Kidney (tissue), 14 donors: Measurements from ENCODE around the gene RAB11FIP3. TPM values are rescaled to one million over a fixed set of nuclear protein-coding genes. Genes with fewer than 3 reads are reported as not detected.

Experiments used
- DNase-seq, 5 donors: peaks; one replicate each; pipeline ENCODE4 v3.0.0-alpha.2; 2013 to 2020
- FAIRE-seq: peaks from 2 replicates; lab custom pipeline; 2012; peaks lifted over from hg19 to GRCh38; lab: Jason Lieb, UNC
- H3K27ac ChIP-seq, 2 donors: one replicate each; pipeline ENCODE4 v1.7.0; 2013; ENCODE audit warnings: low read depth in 2 of 2, low read length in 2 of 2, inconsistent platforms in 1 of 2
- H3K27me3 ChIP-seq: one replicate; pipeline ENCODE4 v1.7.1; 2013; ENCODE audit warnings: low read length, inconsistent platforms; ENCODE audit not compliant: control insufficient read depth, insufficient read depth
- H3K36me3 ChIP-seq, 3 donors: one replicate each; pipeline versions ENCODE4 v1.7.0 to v1.7.1; 2013; ENCODE audit warnings: low read length in 3 of 3, control low read depth in 1 of 3, inconsistent platforms in 1 of 3; ENCODE audit not compliant: insufficient read depth in 3 of 3, control insufficient read depth in 2 of 3
- H3K4me1 ChIP-seq, 3 donors: one replicate each; pipeline versions ENCODE4 v1.7.0 to v1.7.1; 2013; ENCODE audit warnings: low read length in 3 of 3, inconsistent platforms in 1 of 3, low read depth in 1 of 3; ENCODE audit not compliant: control insufficient read depth in 2 of 3, insufficient read depth in 2 of 3
- H3K4me3 ChIP-seq, 3 donors: one replicate each; pipeline versions ENCODE4 v1.7.0 to v1.8.1; 2013; ENCODE audit warnings: low read length in 3 of 3, control low read depth in 1 of 3, inconsistent platforms in 1 of 3
- H3K9ac ChIP-seq, 3 donors: one replicate each; pipeline versions ENCODE4 v1.7.0 to v1.7.1; 2013; ENCODE audit warnings: low read length in 3 of 3, control low read depth in 1 of 3, inconsistent platforms in 1 of 3
- H3K9me3 ChIP-seq, 3 donors: one replicate each; pipeline versions ENCODE4 v1.7.0 to v1.7.1; 2013; ENCODE audit warnings: low read length in 3 of 3, control low read depth in 1 of 3, inconsistent platforms in 1 of 3; ENCODE audit not compliant: control insufficient read depth in 2 of 3, insufficient read depth in 1 of 3
- CTCF ChIP-seq: IDR thresholded peaks from 3 replicates; pipeline ENCODE4 v1.5.1; 2012; ENCODE audit warnings: mild to moderate bottlenecking, moderate library complexity, borderline replicate concordance; ENCODE audit not compliant: insufficient read depth; ENCODE audit errors: extremely low read depth
- intact Hi-C: fragments of 100-400 bp; cut with DNase I; formaldehyde crosslinking; loops from one replicate; pipeline ENCODE4 v1.11.1; 2022
- polyA plus RNA-seq: library from polyadenylated mRNA; stranded (reverse); fragments of 350-450 nt; fragmentation: Illumina TruSeq; extraction: RNeasy Lipid Tissue Mini Kit (QIAGEN cat#74804); gene quantifications from one replicate; pipeline ENCODE4 v1.2.3, GENCODE V29; 2014; ENCODE audit warnings: low read depth, low replicate concordance; ENCODE audit not compliant: insufficient read depth
- total RNA-seq: library from RNA; stranded (reverse); fragmentation: NEBNext Ultra II Directional; extraction: Animal tissue kit (Norgen Biotek cat#: 25700); gene quantifications from one replicate; pipeline ENCODE4 v1.2.1, GENCODE V29; 2021
- donor health status: control.
- donor health status: control.
- donor health status: control.
- donor health status: control.
- donor health status: control.
- donor health status: DM: yes; HTN: yes; CAD: no.
- donor health status: Normal renal cell carcinoma (clear cell type).

The RAB11FIP3 gene
- total and polyA plus RNA-seq, 2 donors from 2014 or later = 84.9 to 162 TPM

GRCh38 chr16:559021-559380 is 133.6 kb downstream of the RAB11FIP3 start:
- Histone ChIP-seq H3K27ac (peak overlapping the region; percentile 32 to 53), H3K9ac (no peak overlapping the region), H3K4me1 (peaks cover 0 to 21% (median 3%) of the 10 kb centered on the region in 3 donors), H3K4me3 (no peak overlapping the region), H3K36me3 (no peaks in the 10 kb centered on the region), H3K27me3 (peaks cover 8% of the 10 kb centered on the region), H3K9me3 (no peaks in the 10 kb centered on the region)
- FAIRE-seq (no peak), DNase-seq (no peak)
- intact Hi-C loops = no loop called here
- no peak for TF ChIP-seq CTCF

GRCh38 chr16:559411-560203 is 134.2 kb downstream of the RAB11FIP3 start:
- H3K9me3 ChIP-seq = no peaks in the 10 kb centered on the region
- no peak overlapping the region for H3K9ac ChIP-seq
- FAIRE-seq (no peak), DNase-seq (no peak)
- H3K4me3 ChIP-seq = no peak overlapping the region
- no peak for TF ChIP-seq CTCF
- intact Hi-C loops = no loop called here
- peaks cover 0 to 21% (median 3%) of the 10 kb centered on the region in 3 donors for H3K4me1 ChIP-seq
- peaks cover 8% of the 10 kb centered on the region for H3K27me3 ChIP-seq
- H3K36me3 ChIP-seq = no peaks in the 10 kb centered on the region
- H3K27ac ChIP-seq = peak overlapping the region; percentile 32 to 53

DNA sequence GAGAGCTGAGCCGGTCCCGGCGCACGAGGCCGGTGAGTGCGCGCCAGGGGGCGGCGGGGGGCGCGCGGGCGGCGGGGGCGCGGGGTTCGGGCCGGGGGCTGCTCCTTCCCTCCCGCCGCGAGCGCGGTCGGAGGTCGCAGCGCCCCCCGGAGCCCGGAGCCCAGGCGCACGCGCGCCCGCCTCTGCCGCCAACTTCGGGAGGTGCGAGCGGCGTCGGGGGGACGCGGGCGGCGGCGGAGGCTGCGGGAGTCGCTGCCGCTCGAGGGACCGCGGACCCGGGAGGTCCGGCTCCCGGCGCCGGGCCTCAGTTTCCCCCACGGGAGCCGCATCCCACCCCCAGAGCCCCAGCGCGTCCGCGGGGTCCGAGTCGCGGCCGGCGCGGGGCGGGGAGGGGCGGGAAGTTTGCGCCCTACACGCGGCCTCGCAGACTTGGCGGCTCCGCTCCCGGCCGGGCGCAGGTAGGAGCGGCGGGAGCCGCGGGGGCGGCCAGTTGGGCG is 134.8 kb downstream of the RAB11FIP3 start, which contains the start of gene PRR35:
Gene PRR35, plus strand, starts transcription at position 191 of the 497 bp plus-strand sequence. CDS start 2,901 bp downstream, outside the sequence.
- Histone ChIP-seq H3K27ac (peak within 1 kb of the TSS; percentile 32 to 53), H3K4me3 (no peak within 1 kb of the TSS), H3K36me3 (no peaks in the 10 kb centered on the region), H3K4me1 (peaks cover 0 to 24% (median 3%) of the 10 kb centered on the region in 3 donors), H3K27me3 (peaks cover 8% of the 10 kb centered on the region), H3K9me3 (no peaks in the 10 kb centered on the region), H3K9ac (no peak within 1 kb of the TSS)
- DNase-seq = no peak
- no peak for FAIRE-seq
- intact Hi-C loops = no loop called here
- TF ChIP-seq CTCF = no peak
